Kidney epithelial cell (primary cell): ENCODE measurements around the gene SLC26A5. TPM values are rescaled to one million over a fixed set of nuclear protein-coding genes. Genes with fewer than 3 reads are reported as not detected.

Source experiments
- DNase-seq: peaks from one replicate; pipeline ENCODE4 v3.0.0-alpha.2; 2010; ENCODE audit warnings: low read depth
- H3K27me3 ChIP-seq: 2 replicates; pipeline ENCODE4 v1.6.0; 2011; ENCODE audit warnings: low read length; ENCODE audit not compliant: control insufficient read depth, insufficient read depth
- H3K36me3 ChIP-seq: 2 replicates; pipeline ENCODE4 v1.5.1; 2011; ENCODE audit warnings: low read length; ENCODE audit not compliant: control insufficient read depth, insufficient read depth
- H3K4me3 ChIP-seq: 2 replicates; pipeline ENCODE4 v1.5.1; 2011; ENCODE audit warnings: low read depth, mild to moderate bottlenecking, control low read depth, low read length
- total RNA-seq: library from RNA; depleted of rRNA; stranded (reverse); fragments of >200 nt; gene quantifications from 2 replicates; pipeline ENCODE4 v1.2.3, GENCODE V29; 2015
- TF ChIP-seq, protein P1 (sequence below): IDR thresholded peaks from 2 replicates; pipeline ENCODE4 v1.5.1; 2011; ENCODE audit warnings: mild to moderate bottlenecking, moderate library complexity, low read length, control low read depth, inconsistent platforms; ENCODE audit not compliant: insufficient read depth, poor library complexity, severe bottlenecking

SLC26A5 gene
- total RNA-seq, 1 donor from 2014 or later = not detected

DNA sequence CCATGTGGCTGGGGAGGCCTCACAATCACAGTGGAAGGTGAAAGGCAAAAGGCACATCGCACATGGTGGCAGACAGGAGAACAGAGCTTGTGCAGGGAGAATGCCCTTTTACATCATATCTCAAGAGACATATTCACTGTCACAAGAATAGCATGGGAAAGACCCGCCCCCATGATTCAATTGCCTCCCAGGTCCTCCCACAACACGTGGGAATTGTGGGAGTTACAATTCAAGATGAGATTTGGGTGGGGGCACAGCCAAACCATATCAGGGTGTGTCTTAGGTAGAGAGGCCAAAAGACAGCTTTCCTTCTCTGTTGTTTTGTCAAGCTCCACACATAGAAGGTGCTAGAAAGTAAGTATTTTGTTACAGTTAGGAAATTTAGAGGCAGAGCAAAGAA lies 20.8 kb upstream of the SLC26A5 start:
- DNase-seq = no peak
- TF ChIP-seq, protein P1, sequence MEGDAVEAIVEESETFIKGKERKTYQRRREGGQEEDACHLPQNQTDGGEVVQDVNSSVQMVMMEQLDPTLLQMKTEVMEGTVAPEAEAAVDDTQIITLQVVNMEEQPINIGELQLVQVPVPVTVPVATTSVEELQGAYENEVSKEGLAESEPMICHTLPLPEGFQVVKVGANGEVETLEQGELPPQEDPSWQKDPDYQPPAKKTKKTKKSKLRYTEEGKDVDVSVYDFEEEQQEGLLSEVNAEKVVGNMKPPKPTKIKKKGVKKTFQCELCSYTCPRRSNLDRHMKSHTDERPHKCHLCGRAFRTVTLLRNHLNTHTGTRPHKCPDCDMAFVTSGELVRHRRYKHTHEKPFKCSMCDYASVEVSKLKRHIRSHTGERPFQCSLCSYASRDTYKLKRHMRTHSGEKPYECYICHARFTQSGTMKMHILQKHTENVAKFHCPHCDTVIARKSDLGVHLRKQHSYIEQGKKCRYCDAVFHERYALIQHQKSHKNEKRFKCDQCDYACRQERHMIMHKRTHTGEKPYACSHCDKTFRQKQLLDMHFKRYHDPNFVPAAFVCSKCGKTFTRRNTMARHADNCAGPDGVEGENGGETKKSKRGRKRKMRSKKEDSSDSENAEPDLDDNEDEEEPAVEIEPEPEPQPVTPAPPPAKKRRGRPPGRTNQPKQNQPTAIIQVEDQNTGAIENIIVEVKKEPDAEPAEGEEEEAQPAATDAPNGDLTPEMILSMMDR = no peak
- no peaks in the 10 kb centered on the region for H3K27me3 ChIP-seq
- H3K4me3 ChIP-seq = no peak overlapping the region
- H3K36me3 ChIP-seq = no peaks in the 10 kb centered on the region

GRCh38 chr7:103462358-103462757 lies 16.4 kb upstream of the SLC26A5 start:
- TF ChIP-seq, protein P1 = no peak
- Histone ChIP-seq H3K27me3 (no peaks in the 10 kb centered on the region), H3K36me3 (no peaks in the 10 kb centered on the region), H3K4me3 (no peak overlapping the region)
- DNase-seq = no peak

DNA sequence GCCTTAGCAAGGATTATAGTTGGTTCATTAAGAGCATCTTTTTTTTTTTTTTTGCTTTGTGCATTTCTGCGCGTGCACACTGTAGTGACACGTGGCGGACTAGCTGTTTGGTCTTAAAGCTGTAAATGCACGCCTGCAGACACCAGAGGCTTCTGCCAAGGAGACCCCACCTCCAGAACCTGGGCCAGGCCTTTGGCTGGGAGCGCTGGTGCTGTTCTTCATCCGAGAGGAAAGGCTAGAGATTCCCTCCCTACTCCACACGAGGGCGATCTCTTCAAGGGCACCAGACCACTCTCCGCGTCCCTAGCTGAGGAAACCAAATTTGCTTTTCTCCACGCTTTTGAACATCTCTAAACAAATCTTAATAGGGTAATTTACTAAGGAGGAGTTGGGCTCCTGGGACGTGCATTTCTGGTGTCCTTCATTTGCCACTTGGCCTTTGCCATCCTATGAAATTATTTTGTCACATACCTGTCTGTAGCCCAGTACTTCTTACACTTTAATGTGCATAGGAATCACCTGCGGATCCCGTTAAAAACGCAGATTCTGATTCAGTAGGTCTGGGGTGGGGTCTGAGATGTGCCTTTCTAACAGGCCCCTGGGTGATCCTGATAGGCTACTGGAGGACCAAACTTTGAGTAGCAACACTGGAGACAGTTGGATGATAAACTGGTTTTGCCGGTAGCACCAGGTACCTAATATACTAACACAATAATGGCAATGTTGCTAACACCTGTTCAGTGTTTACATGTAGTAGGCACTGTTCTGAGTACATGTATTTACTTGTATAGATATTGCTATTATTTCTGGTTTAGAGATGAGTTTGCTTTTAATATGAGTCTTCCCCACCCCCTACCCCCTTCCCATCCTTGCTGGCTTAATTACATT lies 1.3 kb upstream of the SLC26A5 start:
- no peaks in the 10 kb centered on the region for H3K36me3 ChIP-seq
- no peak overlapping the region for H3K4me3 ChIP-seq
- peak; percentile 1 for DNase-seq
- peaks cover 21% of the 10 kb centered on the region for H3K27me3 ChIP-seq
- TF ChIP-seq, protein P1 = peak; percentile 85

DNA sequence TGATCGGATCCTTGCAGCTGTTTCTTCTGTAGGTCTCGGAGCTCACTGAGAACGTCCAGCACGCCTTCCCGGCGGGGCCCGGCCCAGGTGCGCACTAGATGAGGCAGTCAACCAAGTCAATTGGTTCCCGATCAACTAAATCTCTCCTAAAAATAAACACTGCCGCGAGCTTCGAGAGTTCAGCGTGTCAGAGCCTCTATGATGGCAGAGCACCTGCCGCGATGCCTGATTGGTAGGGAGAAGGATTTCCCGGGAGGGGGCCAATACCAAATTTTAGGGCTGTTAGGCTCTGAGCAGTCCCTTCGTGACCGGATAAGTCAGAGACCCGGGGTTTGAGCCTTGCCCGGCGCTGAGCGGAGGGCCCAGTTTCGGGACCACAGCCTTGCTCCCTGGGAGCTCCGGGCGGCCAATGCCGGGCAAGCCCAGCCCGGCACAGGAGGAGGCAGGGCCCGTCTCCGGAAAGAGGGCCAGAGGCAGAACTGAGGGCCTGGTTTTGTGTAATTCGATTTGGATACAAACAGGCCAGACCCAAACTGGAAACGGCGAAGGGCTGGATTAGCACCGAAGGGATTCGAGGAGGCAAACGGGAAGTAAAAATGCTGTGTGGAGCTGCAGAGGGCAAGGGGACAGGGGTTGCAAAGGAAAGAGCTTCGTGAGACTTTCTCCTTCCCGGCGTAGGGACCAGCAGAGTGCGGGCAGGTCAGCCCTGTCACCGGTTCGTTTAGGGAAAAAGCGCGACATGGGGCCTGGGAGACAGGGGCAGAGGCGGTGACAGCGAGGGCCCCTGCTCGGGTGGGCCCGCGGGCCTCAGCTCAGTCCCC lies 569 bp downstream of the SLC26A5 start:
- TF ChIP-seq, protein P1 = no peak
- DNase-seq = no peak
- Histone ChIP-seq H3K36me3 (no peaks in the 10 kb centered on the region), H3K4me3 (peak overlapping the region; percentile 3), H3K27me3 (peaks cover 23% of the 10 kb centered on the region)

DNA sequence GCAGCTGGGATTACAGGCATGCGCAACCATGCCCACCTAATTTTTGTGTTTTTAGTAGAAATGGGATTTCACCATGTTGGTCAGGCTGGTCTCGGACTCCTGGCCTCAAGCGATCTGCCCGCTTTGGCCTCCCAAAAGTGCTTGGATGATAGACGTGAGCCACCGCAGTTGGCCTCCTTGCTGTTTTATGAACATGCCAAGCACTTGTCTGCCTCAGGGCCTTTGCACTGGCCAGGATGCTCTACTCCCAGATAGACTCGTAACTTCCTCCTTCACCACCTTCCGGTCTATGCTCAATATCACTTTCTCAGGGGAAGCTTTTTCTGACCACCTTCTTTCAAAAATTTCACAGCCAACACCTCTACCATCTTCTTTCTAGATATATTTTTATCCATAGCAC lies 6.3 kb downstream of the SLC26A5 start:
- no peaks in the 10 kb centered on the region for H3K36me3 ChIP-seq
- H3K4me3 ChIP-seq = no peak overlapping the region
- peaks cover 7% of the 10 kb centered on the region for H3K27me3 ChIP-seq
- TF ChIP-seq, protein P1 = no peak
- no peak for DNase-seq
